Nephron progenitor cell (in vitro differentiated cells): ENCODE measurements around the gene PPCDC.

Source experiments
- DNase-seq: peaks from one replicate; pipeline ENCODE4 v3.0.0; 2021
- H3K27ac Mint-ChIP-seq: 2 replicates; pipeline ENCODE4 v1.8.0; 2021; ENCODE audit warnings: mild to moderate bottlenecking, moderate library complexity, mixed read lengths
- H3K27me3 Mint-ChIP-seq: 2 replicates; pipeline ENCODE4 v1.8.0; 2021; ENCODE audit warnings: mild to moderate bottlenecking, low read depth, mixed read lengths; ENCODE audit not compliant: poor library complexity
- H3K36me3 Mint-ChIP-seq: 2 replicates; pipeline ENCODE4 v1.8.0; 2021; ENCODE audit warnings: low read depth, mixed read lengths
- H3K4me1 Mint-ChIP-seq: 2 replicates; pipeline ENCODE4 v1.8.0; 2021; ENCODE audit warnings: mixed read lengths
- H3K4me3 Mint-ChIP-seq: 2 replicates; pipeline ENCODE4 v1.8.0; 2021; ENCODE audit warnings: mild to moderate bottlenecking, moderate library complexity, mixed read lengths
- H3K9me3 Mint-ChIP-seq: 2 replicates; pipeline ENCODE4 v1.8.0; 2021; ENCODE audit warnings: mild to moderate bottlenecking, moderate library complexity, mixed read lengths
- TF ChIP-seq, protein P1 (sequence below): fragments of 200-600 bp; sonication (generic); IDR thresholded peaks from 2 replicates; pipeline ENCODE4 v1.5.0; 2021; ENCODE audit warnings: antibody characterized with exemption

PPCDC gene

DNA sequence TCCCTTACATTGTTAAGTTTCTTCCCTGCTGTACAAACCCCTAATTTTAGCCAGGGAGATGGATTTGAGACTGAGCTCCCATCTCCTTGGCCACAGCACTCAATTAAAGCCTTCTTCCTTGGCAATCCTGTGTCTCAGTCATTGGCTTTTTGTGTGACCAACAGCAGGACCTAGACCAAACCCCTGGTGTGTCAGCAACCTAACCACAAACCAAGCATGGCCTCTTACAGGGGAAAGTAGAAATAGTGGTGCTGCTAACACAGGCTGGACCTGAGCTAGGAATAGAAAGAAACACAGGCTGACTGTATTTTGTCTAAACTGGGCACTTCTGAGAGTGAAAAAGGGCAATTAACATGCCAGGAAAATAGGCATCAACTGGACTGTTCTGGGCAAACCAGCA, 37.9 kb downstream of the PPCDC start:
- Mint-ChIP-seq H3K36me3 (peaks cover 18% of the 10 kb centered on the region), H3K27ac (no peak overlapping the region), H3K4me3 (no peak overlapping the region), H3K4me1 (peaks cover 35% of the 10 kb centered on the region), H3K9me3 (peaks cover 12% of the 10 kb centered on the region), H3K27me3 (no peaks in the 10 kb centered on the region)
- TF ChIP-seq, protein P1, sequence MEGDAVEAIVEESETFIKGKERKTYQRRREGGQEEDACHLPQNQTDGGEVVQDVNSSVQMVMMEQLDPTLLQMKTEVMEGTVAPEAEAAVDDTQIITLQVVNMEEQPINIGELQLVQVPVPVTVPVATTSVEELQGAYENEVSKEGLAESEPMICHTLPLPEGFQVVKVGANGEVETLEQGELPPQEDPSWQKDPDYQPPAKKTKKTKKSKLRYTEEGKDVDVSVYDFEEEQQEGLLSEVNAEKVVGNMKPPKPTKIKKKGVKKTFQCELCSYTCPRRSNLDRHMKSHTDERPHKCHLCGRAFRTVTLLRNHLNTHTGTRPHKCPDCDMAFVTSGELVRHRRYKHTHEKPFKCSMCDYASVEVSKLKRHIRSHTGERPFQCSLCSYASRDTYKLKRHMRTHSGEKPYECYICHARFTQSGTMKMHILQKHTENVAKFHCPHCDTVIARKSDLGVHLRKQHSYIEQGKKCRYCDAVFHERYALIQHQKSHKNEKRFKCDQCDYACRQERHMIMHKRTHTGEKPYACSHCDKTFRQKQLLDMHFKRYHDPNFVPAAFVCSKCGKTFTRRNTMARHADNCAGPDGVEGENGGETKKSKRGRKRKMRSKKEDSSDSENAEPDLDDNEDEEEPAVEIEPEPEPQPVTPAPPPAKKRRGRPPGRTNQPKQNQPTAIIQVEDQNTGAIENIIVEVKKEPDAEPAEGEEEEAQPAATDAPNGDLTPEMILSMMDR, result no peak
- no peak for DNase-seq

DNA sequence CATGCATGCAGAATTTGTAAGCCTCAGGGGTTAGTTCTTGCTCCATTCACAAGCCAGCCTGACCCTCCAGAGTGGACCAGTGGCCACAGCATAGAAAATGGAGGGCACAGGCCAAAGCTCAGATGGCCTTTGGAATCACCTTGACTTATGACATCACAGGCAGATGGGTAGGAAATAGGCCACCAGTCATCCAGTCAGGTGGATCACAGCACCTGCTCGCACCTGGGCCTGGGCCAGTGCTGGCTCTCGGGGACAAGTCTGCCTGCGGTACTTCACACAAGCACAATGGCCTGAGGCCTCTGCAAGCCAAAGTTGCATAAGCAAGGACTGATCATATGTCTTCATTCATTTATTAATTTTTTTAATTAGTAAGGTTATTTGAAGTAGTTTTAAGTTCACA, 39.3 kb downstream of the PPCDC start:
- Mint-ChIP-seq H3K9me3 (peaks cover 26% of the 10 kb centered on the region), H3K36me3 (peaks cover 31% of the 10 kb centered on the region), H3K4me1 (peaks cover 35% of the 10 kb centered on the region), H3K27me3 (no peaks in the 10 kb centered on the region), H3K4me3 (no peak overlapping the region), H3K27ac (no peak overlapping the region)
- TF ChIP-seq, protein P1, result no peak
- DNase-seq, result no peak

DNA sequence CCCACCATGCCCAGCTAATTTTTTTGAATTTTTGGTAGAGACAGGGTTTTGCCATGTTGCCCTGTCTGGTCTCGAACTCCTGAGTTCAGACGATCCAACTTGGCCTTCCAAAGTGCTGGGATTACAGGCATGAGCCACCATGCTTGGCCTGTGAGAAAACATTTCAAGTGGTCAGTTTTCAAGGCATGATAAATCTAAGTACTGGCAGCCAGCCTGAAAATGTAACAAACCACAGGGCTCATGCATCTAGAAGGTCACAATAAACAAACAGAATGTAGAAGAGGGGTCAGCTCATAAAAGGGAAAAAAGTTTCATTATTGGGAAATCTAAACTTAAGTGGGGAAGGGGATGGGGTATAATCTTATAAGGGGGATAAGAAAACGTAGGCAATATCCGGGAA, 39.9 kb downstream of the PPCDC start:
- peaks cover 26% of the 10 kb centered on the region for H3K9me3 Mint-ChIP-seq
- H3K4me1 Mint-ChIP-seq, result peaks cover 30% of the 10 kb centered on the region
- no peak overlapping the region for H3K27ac Mint-ChIP-seq
- TF ChIP-seq, protein P1, result no peak
- peaks cover 28% of the 10 kb centered on the region for H3K36me3 Mint-ChIP-seq
- no peak for DNase-seq
- peak overlapping the region; percentile 16 for H3K4me3 Mint-ChIP-seq
- H3K27me3 Mint-ChIP-seq, result no peaks in the 10 kb centered on the region

DNA sequence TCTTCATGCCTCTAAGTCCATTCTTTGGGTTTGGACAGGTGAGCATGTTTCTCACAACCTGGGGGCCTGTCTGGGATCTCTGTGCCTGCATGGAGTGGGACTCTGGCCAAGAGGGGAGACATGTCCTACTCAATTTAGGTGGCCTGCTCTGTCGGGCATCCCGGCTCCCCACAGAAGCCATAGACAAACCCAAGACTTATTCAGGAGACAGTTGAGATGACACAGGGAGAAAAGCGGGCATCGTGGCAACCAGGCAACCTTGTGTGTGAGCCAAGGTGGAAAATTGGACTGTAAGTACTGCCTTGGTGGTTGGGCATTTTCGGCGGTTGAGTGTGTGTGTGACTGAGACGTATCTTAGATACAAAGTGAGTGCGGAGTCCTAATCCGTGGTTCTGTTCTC, 40.5 kb downstream of the PPCDC start:
- H3K4me3 Mint-ChIP-seq, result no peak overlapping the region
- peaks cover 27% of the 10 kb centered on the region for H3K4me1 Mint-ChIP-seq
- peak overlapping the region; percentile 77 for H3K27ac Mint-ChIP-seq
- H3K36me3 Mint-ChIP-seq, result peaks cover 28% of the 10 kb centered on the region
- DNase-seq, result no peak
- peaks cover 26% of the 10 kb centered on the region for H3K9me3 Mint-ChIP-seq
- TF ChIP-seq, protein P1, result no peak
- H3K27me3 Mint-ChIP-seq, result no peaks in the 10 kb centered on the region

DNA sequence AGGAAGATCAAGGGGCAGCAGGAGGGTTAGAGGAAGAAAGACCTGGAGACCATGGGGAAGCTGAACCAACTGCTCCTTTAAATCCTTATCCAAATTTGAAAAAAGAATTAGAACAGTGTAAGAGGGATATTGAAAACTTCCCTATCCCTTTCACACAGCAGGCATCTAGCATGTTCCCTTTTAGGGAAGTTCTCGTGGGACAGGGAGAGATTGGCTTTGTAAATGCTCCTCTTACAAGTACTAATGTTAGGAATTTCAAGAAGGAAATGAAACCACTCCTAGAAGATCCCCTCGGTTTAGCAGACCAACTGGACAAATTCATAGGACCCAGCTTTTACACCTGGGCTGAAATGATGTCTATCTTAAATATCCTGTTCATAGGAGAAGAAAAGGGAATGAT, 41.5 kb downstream of the PPCDC start:
- Mint-ChIP-seq H3K4me1 (peaks cover 33% of the 10 kb centered on the region), H3K4me3 (no peak overlapping the region), H3K9me3 (peaks cover 26% of the 10 kb centered on the region), H3K27ac (peak overlapping the region; percentile 32), H3K27me3 (peaks cover 3% of the 10 kb centered on the region), H3K36me3 (peaks cover 28% of the 10 kb centered on the region)
- DNase-seq, result no peak
- TF ChIP-seq, protein P1, result no peak

DNA sequence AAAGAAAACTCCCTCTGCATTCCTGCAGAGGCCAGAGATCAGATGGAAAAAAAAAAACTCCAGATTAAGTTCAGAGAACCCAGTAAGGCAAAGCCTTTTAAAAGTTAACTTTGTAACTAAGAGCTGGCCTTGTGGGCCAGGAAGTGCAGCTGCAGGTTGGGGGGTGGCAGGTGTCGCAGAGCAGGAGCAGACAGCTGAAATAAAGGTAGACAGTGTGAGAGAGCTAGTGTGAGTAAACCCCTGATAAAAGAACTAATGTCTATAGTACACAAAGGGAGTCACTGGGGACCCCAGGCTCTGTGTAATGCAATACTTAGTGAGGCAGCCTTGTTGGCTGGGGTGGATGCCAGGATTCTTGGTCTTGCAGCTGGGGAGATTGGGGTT, 42.1 kb downstream of the PPCDC start:
- no peak for DNase-seq
- Mint-ChIP-seq H3K36me3 (peaks cover 28% of the 10 kb centered on the region), H3K4me3 (no peak overlapping the region), H3K4me1 (peaks cover 33% of the 10 kb centered on the region), H3K9me3 (peaks cover 26% of the 10 kb centered on the region), H3K27ac (peak overlapping the region; percentile 32), H3K27me3 (peaks cover 6% of the 10 kb centered on the region)
- TF ChIP-seq, protein P1, result no peak
